HepG2 (cell line): ENCODE measurements around the gene IRF4. TPM values are rescaled to one million over a fixed set of nuclear protein-coding genes. Genes with fewer than 3 reads are reported as not detected.

Experiments
- ATAC-seq: fragments of 200-7000 bp; cut with Tn5 transposase; 3 replicates; pipeline ENCODE4 v1.9.1; 2020; ENCODE audit warnings: mild to moderate bottlenecking, moderate library complexity
- BruUV-seq: library from RNA; stranded (reverse); fragments of 400-500 nt; replicated peaks from 2 replicates; lab custom pipeline; 2021; lab: Mats Ljungman, UMichigan
- CTCF ChIA-PET: fragments of 300-600 bp; formaldehyde crosslinking; extraction: SDS; loops from one replicate; lab custom pipeline; 2021; ENCODE audit warnings: low total read pairs, inconsistent platforms, low intra/inter-chr PET ratio; lab: Yijun Ruan, JAX
- POLR2A ChIA-PET: fragments of 350-600 bp; sonication (Branson Sonifier 250); formaldehyde crosslinking; loops from one replicate; lab custom pipeline; 2020; ENCODE audit warnings: antibody characterized with exemption, inconsistent platforms; lab: Yijun Ruan, JAX
- DNase-seq: peaks from one replicate; pipeline ENCODE4 v3.0.0-alpha.2; 2015; ENCODE audit warnings: low spot score
- FAIRE-seq: peaks from 3 replicates; lab custom pipeline; 2011; peaks lifted over from hg19 to GRCh38; lab: Jason Lieb, UNC
- H2AFZ ChIP-seq: one replicate; pipeline ENCODE4 v1.6.1; 2011; ENCODE audit warnings: low read length, inconsistent platforms
- H3K27ac ChIP-seq: fragments of 300-600 bp; 3 replicates; pipeline ENCODE4 v1.8.0; 2011; ENCODE audit warnings: mixed run types, mild to moderate bottlenecking, mixed read lengths, low read length, inconsistent platforms; ENCODE audit not compliant: insufficient read depth; ENCODE audit errors: extremely low read length
- H3K27me3 ChIP-seq, 2 experiments: fragments of 200-600 bp in 1 of 2; 2 replicates in 1 of 2; 3 replicates in 1 of 2; pipeline versions ENCODE4 v1.6.0 to v1.8.0; 2011; ENCODE audit warnings: low read length in 2 of 2, mild to moderate bottlenecking in 2 of 2, moderate library complexity in 2 of 2, inconsistent platforms in 1 of 2; ENCODE audit not compliant: insufficient read depth in 2 of 2, control insufficient read depth in 1 of 2
- H3K36me3 ChIP-seq, 2 experiments: fragments of 200-600 bp in 1 of 2; replicated peaks in 1 of 2; 2 replicates in 1 of 2; 3 replicates in 1 of 2; pipeline versions ENCODE4 v1.5.1 to v1.8.0; 2011; ENCODE audit warnings: low read length in 2 of 2, inconsistent platforms in 1 of 2; ENCODE audit not compliant: insufficient read depth in 2 of 2, control insufficient read depth in 1 of 2
- H3K4me1 ChIP-seq: 2 replicates; pipeline ENCODE4 v1.5.1; 2012; ENCODE audit warnings: low read length, inconsistent platforms; ENCODE audit not compliant: insufficient read depth
- H3K4me2 ChIP-seq: 2 replicates; pipeline ENCODE4 v1.6.0; 2011; ENCODE audit warnings: low read depth, low read length, inconsistent platforms
- H3K4me3 ChIP-seq, 3 experiments: fragments of 200-600 bp in 1 of 3; sonication (generic), shearing (Covaris generic) in 1 of 3; replicated peaks in 1 of 3; 2 replicates each; pipeline ENCODE4 v1.5.1; 2011 to 2016; ENCODE audit warnings: low read length in 3 of 3, inconsistent platforms in 2 of 3, low read depth in 2 of 3, mild to moderate bottlenecking in 2 of 3, control low read depth in 1 of 3, mixed read lengths in 1 of 3; ENCODE audit not compliant: insufficient read depth in 1 of 3
- H3K79me2 ChIP-seq: one replicate; pipeline ENCODE4 v1.6.1; 2011; ENCODE audit warnings: low read length, inconsistent platforms; ENCODE audit not compliant: insufficient read depth
- H3K9ac ChIP-seq: 2 replicates; pipeline ENCODE4 v1.6.0; 2011; ENCODE audit warnings: mild to moderate bottlenecking, low read depth, low read length, inconsistent platforms; ENCODE audit not compliant: insufficient read depth
- H3K9me3 ChIP-seq: 2 replicates; pipeline ENCODE4 v1.5.1; 2012; ENCODE audit warnings: mild to moderate bottlenecking, low read length
- H4K20me1 ChIP-seq: 2 replicates; pipeline ENCODE4 v1.6.0; 2011; ENCODE audit warnings: inconsistent platforms, mild to moderate bottlenecking, low read length, moderate library complexity; ENCODE audit not compliant: insufficient read depth
- ATF4 ChIP-seq, 2 experiments: fragments of 450-650 bp in 1 of 2; sonication (generic) in 1 of 2; formaldehyde crosslinking; IDR thresholded peaks; 2 replicates each; pipeline versions ENCODE4 v1.5.0 to v1.8.0; 2020 to 2022; ENCODE audit warnings: mild to moderate bottlenecking in 1 of 2, missing genetic modification reagents in 1 of 2
- BCL6 ChIP-seq: IDR thresholded peaks from 2 replicates; pipeline ENCODE4 v1.6.1; 2016; ENCODE audit warnings: missing genetic modification reagents, missing compliant biosample characterization
- ETS1 ChIP-seq: sonication (generic); formaldehyde crosslinking; IDR thresholded peaks from 2 replicates; pipeline ENCODE4 v1.4.0; 2020; ENCODE audit warnings: missing genetic modification reagents
- MBD4 ChIP-seq: IDR thresholded peaks from 2 replicates; pipeline ENCODE4 v1.6.1; 2012; ENCODE audit warnings: low read length, inconsistent platforms, borderline replicate concordance
- MEIS1 ChIP-seq: sonication (generic); formaldehyde crosslinking; IDR thresholded peaks from 2 replicates; pipeline ENCODE4 v1.9.0; 2021; ENCODE audit warnings: mild to moderate bottlenecking, missing genetic modification reagents, moderate library complexity, borderline replicate concordance
- NFRKB ChIP-seq: fragments of 450-650 bp; IDR thresholded peaks from 2 replicates; pipeline ENCODE4 v1.6.1; 2017
- POGZ ChIP-seq: sonication (generic); formaldehyde crosslinking; IDR thresholded peaks from 2 replicates; pipeline ENCODE4 v1.4.0; 2020; ENCODE audit warnings: mild to moderate bottlenecking, missing genetic modification reagents
- STAT5B ChIP-seq: sonication (generic); formaldehyde crosslinking; IDR thresholded peaks from 2 replicates; pipeline ENCODE4 v1.4.0; 2020; ENCODE audit warnings: missing genetic modification reagents
- TAF1 ChIP-seq: sonication (generic); formaldehyde crosslinking; IDR thresholded peaks from 2 replicates; pipeline ENCODE4 v1.4.0; 2020; ENCODE audit warnings: missing genetic modification reagents
- TAF15 ChIP-seq: fragments of 200-400 bp; formaldehyde crosslinking; IDR thresholded peaks from one replicate; pipeline ENCODE4 v1.6.1; 2018; ENCODE audit warnings: mild to moderate bottlenecking, low read depth, low read length; ENCODE audit not compliant: poor library complexity, severe bottlenecking
- ZNF24 ChIP-seq: fragments of 450-650 bp; IDR thresholded peaks from 2 replicates; pipeline ENCODE4 v1.6.1; 2017; ENCODE audit warnings: antibody characterized with exemption, mild to moderate bottlenecking
- ZNF432 ChIP-seq: sonication (generic); formaldehyde crosslinking; IDR thresholded peaks from 2 replicates; pipeline ENCODE4 v1.5.0; 2020; ENCODE audit warnings: missing genetic modification reagents, mild to moderate bottlenecking, borderline replicate concordance
- ZNF556 ChIP-seq: sonication (generic); formaldehyde crosslinking; IDR thresholded peaks from 2 replicates; pipeline ENCODE4 v1.4.0; 2020; ENCODE audit warnings: mild to moderate bottlenecking, missing genetic modification reagents, borderline replicate concordance
- ZNF564 ChIP-seq: sonication (generic); formaldehyde crosslinking; IDR thresholded peaks from 2 replicates; pipeline ENCODE4 v1.8.1; 2023; ENCODE audit warnings: mild to moderate bottlenecking, missing genetic modification reagents
- ZNF619 ChIP-seq: sonication (generic); formaldehyde crosslinking; IDR thresholded peaks from 2 replicates; pipeline ENCODE4 v1.4.0; 2020; ENCODE audit warnings: mild to moderate bottlenecking, missing genetic modification reagents
- WGBS: methylation state at CpG from one replicate; pipeline ENCODE4 v1.1.6; 2017; ENCODE audit warnings: low lambda C conversion rate; 5-methylcytosine and 5-hydroxymethylcytosine counted together
- in situ Hi-C: cut with HindIII; loops from 2 replicates; pipeline ENCODE4 v1.10.0; 2017; ENCODE audit warnings: low pct_unique_long_range_greater_than_20kb; ENCODE audit not compliant: extremely low pct_ligation_motif_present
- intact Hi-C: fragments of 100-400 bp; cut with micrococcal nuclease; formaldehyde crosslinking; loops from one replicate; pipeline ENCODE4 v1.10.0; 2022; ENCODE audit not compliant: unreplicated experiment
- polyA plus RNA-seq, 8 experiments: library from polyadenylated mRNA; depleted of rRNA in 3 of 8; stranded (reverse) in 7 of 8; unstranded in 1 of 8; fragments of >200 nt; fragmentation: Illumina TruSeq in 4 of 8; extraction: Trizol in 4 of 8; gene quantifications; 2 replicates each; pipeline versions ENCODE4 v1.2.1 to v1.2.3, GENCODE V29; 2011 to 2016; ENCODE audit warnings: low read depth in 4 of 8, missing spikeins in 1 of 8, mixed read lengths in 1 of 8; ENCODE audit not compliant: insufficient read depth in 1 of 8
- total RNA-seq, 5 experiments: library from RNA; depleted of rRNA; stranded (reverse); fragments of >200 nt; fragmentation: Illumina TruSeq; extraction: Trizol; gene quantifications; 2 replicates each; pipeline ENCODE4 v1.2.3, GENCODE V29; 2016; ENCODE audit warnings: low read depth in 1 of 5
- TF ChIP-seq, protein P1 (sequence below): sonication (generic); formaldehyde crosslinking; IDR thresholded peaks from 2 replicates; pipeline ENCODE4 v1.5.0; 2020; ENCODE audit warnings: missing genetic modification reagents
- TF ChIP-seq, protein P2 (sequence below): IDR thresholded peaks from 2 replicates; pipeline ENCODE4 v1.6.1; 2016; ENCODE audit warnings: low read depth, missing genetic modification reagents, missing compliant biosample characterization

The IRF4 gene
- total and polyA plus RNA-seq, 2 of the 13 experiments (the other 11 are each of a cell fraction or from before 2014, with no cell fraction given), result 0.07 to 0.09 TPM

DNA sequence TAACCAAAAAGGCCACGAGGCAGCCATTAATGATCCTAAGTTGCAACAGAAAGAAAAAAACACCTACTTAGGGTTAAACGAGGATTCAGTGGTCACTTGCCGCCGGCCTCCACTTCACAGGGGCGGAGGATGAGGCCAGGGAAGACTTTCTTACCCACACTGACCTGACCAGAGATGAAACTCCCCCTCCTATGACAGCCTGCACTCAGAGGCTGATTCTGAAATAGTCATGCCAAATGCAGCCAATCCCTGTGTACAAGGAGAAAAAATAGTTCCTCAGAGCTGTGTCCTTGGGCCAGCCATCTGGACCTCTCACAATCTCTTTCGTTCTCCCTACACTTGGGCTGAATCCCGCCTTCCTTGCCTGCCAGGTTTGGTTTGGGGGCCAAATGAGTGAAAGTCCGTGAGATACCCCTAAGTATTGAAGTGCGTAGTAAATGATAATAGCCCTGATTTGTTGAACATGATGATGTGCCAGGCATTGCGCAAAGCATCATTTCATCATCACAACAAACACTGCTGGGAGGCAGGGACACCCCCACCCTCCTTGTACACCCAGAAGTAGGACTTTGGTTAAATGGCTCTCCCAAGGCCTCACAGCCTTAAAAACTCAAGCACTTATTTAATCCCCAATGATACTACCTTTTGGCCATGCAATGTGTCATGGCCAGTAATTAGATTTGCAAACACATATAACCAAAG is 3.2 kb upstream of the IRF4 start:
- ChIA-PET CTCF (no interaction called here), POLR2A (no interaction called here)
- H3K27ac ChIP-seq, result no peak overlapping the region
- no TSS peak for BruUV-seq
- 44% methylated on average over 10 of the region's 10 CpGs for WGBS
- H3K27me3 ChIP-seq, result peaks cover 12 to 57% of the 10 kb centered on the region in 2 experiments; a peak in 4 of 5 replicates
- H3K4me3 ChIP-seq, result no peak overlapping the region
- no peak for FAIRE-seq
- in situ Hi-C loops, result no loop called here
- H3K4me2 ChIP-seq, result no peak overlapping the region
- no peaks in the 10 kb centered on the region for H3K79me2 ChIP-seq
- no peaks in the 10 kb centered on the region for H3K36me3 ChIP-seq
- no peaks in the 10 kb centered on the region for H3K4me1 ChIP-seq
- no peaks in the 10 kb centered on the region for H3K9me3 ChIP-seq
- intact Hi-C loops, result no loop called here
- H4K20me1 ChIP-seq, result no peaks in the 10 kb centered on the region
- H3K9ac ChIP-seq, result no peak overlapping the region
- no peak for DNase-seq
- ATAC-seq, result no peak
- no peak overlapping the region for H2AFZ ChIP-seq
- TF ChIP-seq ZNF432 (CRISPR knock-in tag) (no peak), MEIS1 (CRISPR knock-in tag) (no peak), TAF1 (no peak), ETS1 (CRISPR knock-in tag) (no peak), ZNF619 (CRISPR knock-in tag) (no peak), TAF15 (no peak), BCL6 (no peak), ZNF556 (CRISPR knock-in tag) (no peak), NFRKB (no peak), ZNF564 (no peak), POGZ (no peak), ATF4 (CRISPR knock-in tag; IDR thresholded peaks at IDR 0.05) (peak in 1 of 2 experiments; percentile 48; a peak in 1 of 4 replicates), STAT5B (no peak), ZNF24 (no peak), MBD4 (no peak)
- TF ChIP-seq, protein P1, sequence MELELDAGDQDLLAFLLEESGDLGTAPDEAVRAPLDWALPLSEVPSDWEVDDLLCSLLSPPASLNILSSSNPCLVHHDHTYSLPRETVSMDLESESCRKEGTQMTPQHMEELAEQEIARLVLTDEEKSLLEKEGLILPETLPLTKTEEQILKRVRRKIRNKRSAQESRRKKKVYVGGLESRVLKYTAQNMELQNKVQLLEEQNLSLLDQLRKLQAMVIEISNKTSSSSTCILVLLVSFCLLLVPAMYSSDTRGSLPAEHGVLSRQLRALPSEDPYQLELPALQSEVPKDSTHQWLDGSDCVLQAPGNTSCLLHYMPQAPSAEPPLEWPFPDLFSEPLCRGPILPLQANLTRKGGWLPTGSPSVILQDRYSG (CRISPR knock-in tag), result no peak
- TF ChIP-seq, protein P2, sequence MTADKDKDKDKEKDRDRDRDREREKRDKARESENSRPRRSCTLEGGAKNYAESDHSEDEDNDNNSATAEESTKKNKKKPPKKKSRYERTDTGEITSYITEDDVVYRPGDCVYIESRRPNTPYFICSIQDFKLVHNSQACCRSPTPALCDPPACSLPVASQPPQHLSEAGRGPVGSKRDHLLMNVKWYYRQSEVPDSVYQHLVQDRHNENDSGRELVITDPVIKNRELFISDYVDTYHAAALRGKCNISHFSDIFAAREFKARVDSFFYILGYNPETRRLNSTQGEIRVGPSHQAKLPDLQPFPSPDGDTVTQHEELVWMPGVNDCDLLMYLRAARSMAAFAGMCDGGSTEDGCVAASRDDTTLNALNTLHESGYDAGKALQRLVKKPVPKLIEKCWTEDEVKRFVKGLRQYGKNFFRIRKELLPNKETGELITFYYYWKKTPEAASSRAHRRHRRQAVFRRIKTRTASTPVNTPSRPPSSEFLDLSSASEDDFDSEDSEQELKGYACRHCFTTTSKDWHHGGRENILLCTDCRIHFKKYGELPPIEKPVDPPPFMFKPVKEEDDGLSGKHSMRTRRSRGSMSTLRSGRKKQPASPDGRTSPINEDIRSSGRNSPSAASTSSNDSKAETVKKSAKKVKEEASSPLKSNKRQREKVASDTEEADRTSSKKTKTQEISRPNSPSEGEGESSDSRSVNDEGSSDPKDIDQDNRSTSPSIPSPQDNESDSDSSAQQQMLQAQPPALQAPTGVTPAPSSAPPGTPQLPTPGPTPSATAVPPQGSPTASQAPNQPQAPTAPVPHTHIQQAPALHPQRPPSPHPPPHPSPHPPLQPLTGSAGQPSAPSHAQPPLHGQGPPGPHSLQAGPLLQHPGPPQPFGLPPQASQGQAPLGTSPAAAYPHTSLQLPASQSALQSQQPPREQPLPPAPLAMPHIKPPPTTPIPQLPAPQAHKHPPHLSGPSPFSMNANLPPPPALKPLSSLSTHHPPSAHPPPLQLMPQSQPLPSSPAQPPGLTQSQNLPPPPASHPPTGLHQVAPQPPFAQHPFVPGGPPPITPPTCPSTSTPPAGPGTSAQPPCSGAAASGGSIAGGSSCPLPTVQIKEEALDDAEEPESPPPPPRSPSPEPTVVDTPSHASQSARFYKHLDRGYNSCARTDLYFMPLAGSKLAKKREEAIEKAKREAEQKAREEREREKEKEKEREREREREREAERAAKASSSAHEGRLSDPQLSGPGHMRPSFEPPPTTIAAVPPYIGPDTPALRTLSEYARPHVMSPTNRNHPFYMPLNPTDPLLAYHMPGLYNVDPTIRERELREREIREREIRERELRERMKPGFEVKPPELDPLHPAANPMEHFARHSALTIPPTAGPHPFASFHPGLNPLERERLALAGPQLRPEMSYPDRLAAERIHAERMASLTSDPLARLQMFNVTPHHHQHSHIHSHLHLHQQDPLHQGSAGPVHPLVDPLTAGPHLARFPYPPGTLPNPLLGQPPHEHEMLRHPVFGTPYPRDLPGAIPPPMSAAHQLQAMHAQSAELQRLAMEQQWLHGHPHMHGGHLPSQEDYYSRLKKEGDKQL (CRISPR knock-in tag), result no peak
